Measurements from ENCODE around the gene ARHGAP42.

GRCh38 chr11:100966366-100966765, 279.3 kb downstream of the ARHGAP42 start:
- no peak for TF ChIP-seq CTCF (IDR thresholded peaks at IDR 0.05; ENCODE audit: low read depth, low read length)
- no peak for TF ChIP-seq MAX (IDR thresholded peaks at IDR 0.05; ENCODE audit: low read depth, low read length)
